H1 (cell line): ENCODE measurements around the gene PRSS38. TPM values are rescaled to one million over a fixed set of nuclear protein-coding genes. Genes with fewer than 3 reads are reported as not detected.

ENCODE experiments used
- CTCF ChIA-PET: fragments of 300-600 bp; sonication (Branson Sonifier 250); formaldehyde crosslinking; loops from one replicate; lab custom pipeline; 2021; ENCODE audit not compliant: partially characterized antibody; lab: Charles Lee
- POLR2A ChIA-PET: fragments of 300-600 bp; sonication (Branson Sonifier 250); formaldehyde crosslinking; loops from one replicate; lab custom pipeline; 2021; ENCODE audit warnings: inconsistent platforms; ENCODE audit not compliant: partially characterized antibody; lab: Charles Lee
- DNase-seq, 2 experiments: peaks; one replicate each; pipeline versions ENCODE4 v3.0.0 to v3.0.0-alpha.2; 2010 to 2022; ENCODE audit warnings: low spot score in 2 of 2, low read depth in 1 of 2, mixed read lengths in 1 of 2
- FAIRE-seq: peaks from 2 replicates; lab custom pipeline; 2011; peaks lifted over from hg19 to GRCh38; lab: Jason Lieb, UNC
- H2AFZ ChIP-seq: 2 replicates; pipeline ENCODE4 v1.8.1; 2012; ENCODE audit warnings: low read length, inconsistent platforms
- H2AK5ac ChIP-seq: 2 replicates; pipeline ENCODE4 v1.6.1; 2013; ENCODE audit warnings: low read depth, low read length
- H2BK120ac ChIP-seq: replicated peaks from 2 replicates; pipeline ENCODE3; 2013; ENCODE audit warnings: low read depth, low read length, inconsistent platforms
- H2BK12ac ChIP-seq: 2 replicates; pipeline ENCODE4 v1.6.1; 2013; ENCODE audit warnings: low read depth, low read length
- H2BK15ac ChIP-seq: 2 replicates; pipeline ENCODE4 v1.6.1; 2013; ENCODE audit warnings: low read length
- H2BK20ac ChIP-seq: 2 replicates; pipeline ENCODE4 v1.6.1; 2013; ENCODE audit warnings: low read length
- H2BK5ac ChIP-seq: 2 replicates; pipeline ENCODE4 v1.6.1; 2013; ENCODE audit warnings: low read depth, low read length
- H3K14ac ChIP-seq: 2 replicates; pipeline ENCODE4 v1.6.1; 2013; ENCODE audit warnings: inconsistent platforms; ENCODE audit not compliant: insufficient read length
- H3K18ac ChIP-seq: 2 replicates; pipeline ENCODE4 v1.6.1; 2013; ENCODE audit warnings: low read length; ENCODE audit errors: extremely low read depth
- H3K23ac ChIP-seq: 2 replicates; pipeline ENCODE4 v1.6.1; 2013; ENCODE audit warnings: inconsistent platforms; ENCODE audit not compliant: insufficient read length
- H3K23me2 ChIP-seq: 2 replicates; pipeline ENCODE4 v1.6.1; 2013; ENCODE audit warnings: low read depth, low read length
- H3K27ac ChIP-seq: 2 replicates; pipeline ENCODE4 v1.6.1; 2011; ENCODE audit warnings: low read depth, low read length, inconsistent platforms
- H3K27me3 ChIP-seq, 4 experiments: replicated peaks in 1 of 4; 1 replicate in 1 of 4; 2 replicates in 3 of 4; pipeline versions ENCODE4 v1.6.1 to v1.8.1; 2011 to 2013; ENCODE audit warnings: low read length in 3 of 4, mild to moderate bottlenecking in 3 of 4, inconsistent platforms in 2 of 4, mixed read lengths in 2 of 4, moderate library complexity in 1 of 4; ENCODE audit not compliant: control insufficient read depth in 3 of 4, insufficient read depth in 3 of 4; ENCODE audit errors: extremely low read depth in 1 of 4
- H3K36me3 ChIP-seq, 4 experiments: 2 replicates each; pipeline versions ENCODE4 v1.6.1 to v1.8.1; 2011 to 2013; ENCODE audit warnings: mild to moderate bottlenecking in 4 of 4, low read length in 3 of 4, moderate library complexity in 2 of 4, control low read depth in 1 of 4, inconsistent platforms in 1 of 4; ENCODE audit not compliant: insufficient read depth in 4 of 4, control insufficient read depth in 2 of 4
- H3K4ac ChIP-seq: replicated peaks from 2 replicates; pipeline ENCODE3; 2013; ENCODE audit warnings: low read length, low read depth, mixed read lengths, inconsistent platforms; ENCODE audit not compliant: insufficient read length
- H3K4me1 ChIP-seq, 4 experiments: replicated peaks in 1 of 4; 1 replicate in 1 of 4; 2 replicates in 3 of 4; pipeline versions ENCODE4 v1.6.1 to v1.8.1; 2011 to 2013; ENCODE audit warnings: low read length in 3 of 4, inconsistent platforms in 2 of 4, mixed read lengths in 1 of 4; ENCODE audit not compliant: insufficient read depth in 4 of 4, control insufficient read depth in 3 of 4
- H3K4me2 ChIP-seq, 2 experiments: 2 replicates each; pipeline versions ENCODE4 v1.6.1 to v1.8.1; 2011 to 2013; ENCODE audit warnings: low read depth in 2 of 2, low read length in 2 of 2, control low read depth in 1 of 2, inconsistent platforms in 1 of 2, mild to moderate bottlenecking in 1 of 2; ENCODE audit not compliant: insufficient read depth in 1 of 2
- H3K4me3 ChIP-seq, 4 experiments: fragments of 200-600, 300-600 bp in 1 of 4; sonication (generic), shearing (Covaris generic), sonication (Bioruptor Twin) in 1 of 4; 2 replicates each; pipeline versions ENCODE4 v1.5.1 to v1.8.1; 2011 to 2016; ENCODE audit warnings: low read length in 4 of 4, low read depth in 3 of 4, control low read depth in 2 of 4, inconsistent platforms in 2 of 4, mild to moderate bottlenecking in 2 of 4, mixed read lengths in 1 of 4, moderate library complexity in 1 of 4; ENCODE audit not compliant: insufficient read depth in 2 of 4; ENCODE audit errors: extremely low read depth in 1 of 4
- H3K56ac ChIP-seq: replicated peaks from 2 replicates; pipeline ENCODE3; 2013; ENCODE audit warnings: low read depth, mild to moderate bottlenecking, mixed read lengths, low read length, inconsistent platforms; ENCODE audit not compliant: insufficient read length
- H3K79me1 ChIP-seq: 2 replicates; pipeline ENCODE4 v1.6.1; 2013; ENCODE audit warnings: low read depth, low read length, control low read depth
- H3K79me2 ChIP-seq, 2 experiments: 2 replicates each; pipeline versions ENCODE4 v1.6.1 to v1.8.1; 2012 to 2013; ENCODE audit warnings: low read length in 2 of 2, mild to moderate bottlenecking in 2 of 2, inconsistent platforms in 1 of 2; ENCODE audit not compliant: insufficient read depth in 2 of 2, control insufficient read depth in 1 of 2
- H3K9ac ChIP-seq, 4 experiments: replicated peaks in 1 of 4; 1 replicate in 1 of 4; 2 replicates in 3 of 4; pipeline versions ENCODE4 v1.6.1 to v1.8.1; 2011 to 2013; ENCODE audit warnings: low read depth in 3 of 4, low read length in 3 of 4, control low read depth in 2 of 4, mild to moderate bottlenecking in 2 of 4, moderate library complexity in 2 of 4, inconsistent platforms in 1 of 4; ENCODE audit errors: extremely low read depth in 1 of 4
- H3K9me3 ChIP-seq, 2 experiments: 2 replicates each; pipeline versions ENCODE4 v1.6.1 to v1.8.1; 2012 to 2013; ENCODE audit warnings: mild to moderate bottlenecking in 2 of 2, moderate library complexity in 2 of 2, control low read depth in 1 of 2, inconsistent platforms in 1 of 2, low read depth in 1 of 2, low read length in 1 of 2, mixed read lengths in 1 of 2; ENCODE audit not compliant: insufficient read depth in 2 of 2
- H4K20me1 ChIP-seq, 2 experiments: replicated peaks in 1 of 2; 2 replicates each; pipeline versions ENCODE3 to v1.8.1; 2011 to 2013; ENCODE audit warnings: inconsistent platforms in 2 of 2, low read length in 2 of 2, mild to moderate bottlenecking in 1 of 2; ENCODE audit not compliant: insufficient read depth in 2 of 2, control insufficient read depth in 1 of 2
- H4K5ac ChIP-seq: 2 replicates; pipeline ENCODE4 v1.6.1; 2013; ENCODE audit warnings: low read length, low read depth, mixed read lengths, inconsistent platforms; ENCODE audit not compliant: insufficient read length
- H4K8ac ChIP-seq: 2 replicates; pipeline ENCODE4 v1.8.0; 2013; ENCODE audit warnings: mild to moderate bottlenecking, moderate library complexity, low read length, inconsistent platforms; ENCODE audit not compliant: insufficient read depth; ENCODE audit errors: extremely low read depth
- H4K91ac ChIP-seq: replicated peaks from 2 replicates; pipeline ENCODE3; 2013; ENCODE audit warnings: low read length, mixed read lengths, inconsistent platforms; ENCODE audit not compliant: insufficient read length
- BRCA1 ChIP-seq: IDR thresholded peaks from 2 replicates; pipeline ENCODE4 v1.6.1; 2012; ENCODE audit warnings: low read depth, low read length, improper control_type of control experiment
- EZH2 ChIP-seq: fragments of 200-600 bp; sonication (generic); IDR thresholded peaks from 2 replicates; pipeline ENCODE4 v1.7.1; 2012; ENCODE audit warnings: low read depth, mild to moderate bottlenecking, moderate library complexity, low read length, inconsistent platforms; ENCODE audit not compliant: severe bottlenecking
- RAD21 ChIP-seq, 2 experiments: IDR thresholded peaks in 1 of 2; conservative IDR thresholded peaks in 1 of 2; 2 replicates each; pipeline ENCODE4 v1.6.1; 2011; ENCODE audit warnings: low read depth in 2 of 2, low read length in 2 of 2, improper control_type of control experiment in 1 of 2, inconsistent platforms in 1 of 2, mild to moderate bottlenecking in 1 of 2, moderate library complexity in 1 of 2
- RFX5 ChIP-seq: IDR thresholded peaks from 2 replicates; pipeline ENCODE4 v1.6.1; 2011; ENCODE audit warnings: low read depth, low read length, improper control_type of control experiment, borderline replicate concordance
- WGBS, 2 experiments: shearing (Covaris generic) in 1 of 2; methylation state at CpG; one replicate each; pipeline versions ENCODE4 v1.1.6 to v1.1.7; 2013 to 2015; ENCODE audit warnings: low lambda C conversion rate in 2 of 2, mixed read lengths in 2 of 2, inconsistent platforms in 1 of 2, low coverage in 1 of 2, missing lambda C conversion rate in 1 of 2; ENCODE audit not compliant: insufficient replicate concordance in 2 of 2, insufficient coverage in 1 of 2, insufficient read length in 1 of 2; ENCODE audit errors: extremely low coverage in 1 of 2, missing lambda C conversion rate in 1 of 2; 5-methylcytosine and 5-hydroxymethylcytosine counted together
- polyA plus RNA-seq, 7 experiments: library from polyadenylated mRNA; depleted of rRNA in 3 of 7; stranded (reverse) in 5 of 7; unstranded in 2 of 7; fragments of >200 nt in 5 of 7; fragments of 200-250 nt in 2 of 7; gene quantifications; 1 replicate in 5 of 7; 2 replicates in 1 of 7; 4 replicates in 1 of 7; pipeline versions ENCODE4 v1.2.1 to v1.2.3, GENCODE V29; 2011 to 2013; ENCODE audit warnings: missing spikeins in 2 of 7, mixed read lengths in 2 of 7
- total RNA-seq: library from RNA; stranded (reverse); fragmentation: NEBNext Ultra II Directional; extraction: Animal tissue kit (Norgen Biotek cat#: 25700); gene quantifications from 2 replicates; pipeline ENCODE4 v1.2.1, GENCODE V29; 2021

Gene PRSS38
- total and polyA plus RNA-seq, 2 of the 8 experiments (the other 6 are each of a cell fraction or from before 2014, with no cell fraction given): not detected

DNA sequence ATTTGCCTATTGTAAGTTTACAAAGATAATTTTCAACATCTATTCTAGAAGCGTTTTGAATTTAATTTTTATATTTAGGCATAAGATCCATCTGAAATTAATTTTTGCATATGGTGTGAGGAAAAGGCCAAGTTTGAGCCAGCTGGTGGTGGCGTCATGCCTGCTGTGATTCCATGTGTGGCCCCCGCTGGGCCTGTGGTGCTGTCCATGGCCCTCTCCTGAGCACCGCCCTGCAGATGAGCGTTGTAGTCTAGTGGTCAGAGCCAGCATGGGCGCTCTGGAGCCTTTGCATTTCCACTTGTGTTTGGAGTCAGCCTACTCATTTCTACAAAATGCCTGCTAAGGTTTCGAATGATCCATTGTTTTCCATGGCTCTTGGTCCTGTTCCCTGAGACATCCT is 22.7 kb downstream of the PRSS38 start:
- H3K4me3 ChIP-seq: no peak overlapping the region
- no peak overlapping the region for H3K4ac ChIP-seq
- ChIA-PET POLR2A (no interaction called here), CTCF (no interaction called here)
- no peak overlapping the region for H2BK15ac ChIP-seq
- no peaks in the 10 kb centered on the region for H3K79me1 ChIP-seq
- no peak overlapping the region for H3K18ac ChIP-seq
- no peak overlapping the region for H3K14ac ChIP-seq
- no peak overlapping the region for H4K5ac ChIP-seq
- no peaks in the 10 kb centered on the region for H3K9me3 ChIP-seq
- H4K91ac ChIP-seq: no peak overlapping the region
- H2BK120ac ChIP-seq: no peak overlapping the region
- no peak overlapping the region for H3K4me2 ChIP-seq
- H4K8ac ChIP-seq: no peak overlapping the region
- H2BK12ac ChIP-seq: no peak overlapping the region
- no peaks in the 10 kb centered on the region for H3K27me3 ChIP-seq
- H3K9ac ChIP-seq: no peak overlapping the region
- no peaks in the 10 kb centered on the region for H3K36me3 ChIP-seq
- peaks cover 0 to 3% (median 0%) of the 10 kb centered on the region in 4 experiments; a peak in 1 of 7 replicates for H3K4me1 ChIP-seq
- no peak overlapping the region for H3K27ac ChIP-seq
- H2BK5ac ChIP-seq: no peak overlapping the region
- no peak overlapping the region for H3K23ac ChIP-seq
- TF ChIP-seq RFX5 (no peak), BRCA1 (no peak), EZH2 (no peak), RAD21 (IDR thresholded peaks at IDR 0.05 in 1 of 2, conservative IDR thresholded peaks at IDR 0.05 in 1 of 2; ENCODE audit: low read depth in 2 of 2, low read length in 2 of 2) (no peak)
- TF ChIP-seq, all 59 proteins: peak for 0
- DNase-seq (no peak), FAIRE-seq (no peak)
- H2AK5ac ChIP-seq: no peak overlapping the region
- H3K79me2 ChIP-seq: no peaks in the 10 kb centered on the region
- 0 out of 2 replicates have a peak, but pooled peaks cover 2% of the 10 kb centered on the region for H3K23me2 ChIP-seq
- WGBS, 2 experiments: 85% methylated on average over 7 of the region's 7 CpGs; no CpG with 5 or more reads in 1 of the 2 experiments
- no peaks in the 10 kb centered on the region for H4K20me1 ChIP-seq
- H2AFZ ChIP-seq: no peak overlapping the region
- H3K56ac ChIP-seq: no peak overlapping the region
- no peak overlapping the region for H2BK20ac ChIP-seq
